Left ventricle myocardium inferior (tissue), 1 donor: ENCODE measurements around the gene BCORL1. TPM values are rescaled to one million over a fixed set of nuclear protein-coding genes. Genes with fewer than 3 reads are reported as not detected.

Experiments used
- DNase-seq: peaks from one replicate; pipeline ENCODE4 v3.0.0-alpha.2; 2020
- H3K27ac ChIP-seq: fragments of 200-600 bp; replicated peaks from 2 replicates; pipeline ENCODE4 v1.8.0; 2021
- H3K27me3 ChIP-seq: fragments of 200-600 bp; 2 replicates; pipeline ENCODE4 v1.8.0; 2021; ENCODE audit warnings: low read depth
- H3K36me3 ChIP-seq: fragments of 200-600 bp; 2 replicates; pipeline ENCODE4 v1.8.0; 2021
- H3K4me1 ChIP-seq: fragments of 200-600 bp; 2 replicates; pipeline ENCODE4 v1.8.0; 2021
- H3K4me3 ChIP-seq: fragments of 200-600 bp; 2 replicates; pipeline ENCODE4 v1.8.0; 2021; ENCODE audit warnings: mild to moderate bottlenecking, moderate library complexity
- H3K9me3 ChIP-seq: fragments of 200-600 bp; replicated peaks from 2 replicates; pipeline ENCODE4 v1.8.0; 2021
- CTCF ChIP-seq: fragments of 200-600 bp; IDR thresholded peaks from 2 replicates; pipeline ENCODE4 v1.8.0; 2021; ENCODE audit warnings: antibody characterized with exemption, mild to moderate bottlenecking, borderline replicate concordance
- intact Hi-C: fragments of 100-400 bp; cut with micrococcal nuclease; formaldehyde crosslinking; loops from one replicate; pipeline ENCODE4 v1.11.0; 2022
- long read RNA-seq: library from polyadenylated mRNA; unstranded; transcript quantifications from one replicate; pipeline ENCODE4 v2.0.0, GENCODE V29; 2021
- total RNA-seq: library from RNA; stranded (reverse); fragmentation: NEBNext Ultra II Directional; extraction: Animal tissue kit (Norgen Biotek cat#: 25700); gene quantifications from one replicate; pipeline ENCODE4 v1.2.1, GENCODE V29; 2021
- donor health status: DM: no; HTN: yes; CAD: no; lungs with severe emphysema.

BCORL1 gene
- 8.2 TPM for total RNA-seq
- long read RNA-seq, full-length matches to known transcripts, result 1 of 4 reads
- long read RNA-seq, partial matches to known transcripts, result 0 of 4 reads
- long read RNA-seq, other reads (novel, unspliced or antisense), result 3 of 4 reads

GRCh38 chrX:129982300-129983251, at the start of gene BCORL1:
Gene BCORL1 (plus strand): TSS chrX:129982635. CDS start chrX:130005232, 22,597 bp downstream.
- intact Hi-C loops, result no loop called here
- TF ChIP-seq CTCF, result no peak
- H3K4me3 ChIP-seq, result no peak within 1 kb of the TSS

GRCh38 chrX:129932821-129933321, 49.6 kb upstream of the BCORL1 start:
- no peak for TF ChIP-seq CTCF
- Histone ChIP-seq H3K27ac (peak overlapping the region; percentile 96), H3K9me3 (no peaks in the 10 kb centered on the region), H3K36me3 (no peaks in the 10 kb centered on the region), H3K27me3 (no peaks in the 10 kb centered on the region), H3K4me1 (no peaks in the 10 kb centered on the region), H3K4me3 (peak overlapping the region; percentile 71)
- intact Hi-C loops, result no loop called here
- DNase-seq, result peak; percentile 24

More at GRCh38 chrX:129982300-129983251, at the start of gene BCORL1:
- DNase-seq, result peak; percentile 90
- Histone ChIP-seq H3K9me3 (no peaks in the 10 kb centered on the region), H3K27ac (peak within 1 kb of the TSS; percentile 82), H3K4me1 (peaks cover 9% of the 10 kb centered on the region), H3K36me3 (no peaks in the 10 kb centered on the region), H3K27me3 (no peaks in the 10 kb centered on the region)

GRCh38 chrX:129933700-129934099, 48.7 kb upstream of the BCORL1 start:
- Histone ChIP-seq H3K4me3 (no peak overlapping the region), H3K9me3 (no peaks in the 10 kb centered on the region), H3K27ac (no peak overlapping the region), H3K4me1 (no peaks in the 10 kb centered on the region), H3K36me3 (no peaks in the 10 kb centered on the region), H3K27me3 (no peaks in the 10 kb centered on the region)
- DNase-seq, result no peak
- no peak for TF ChIP-seq CTCF
- intact Hi-C loops, result no loop called here

GRCh38 chrX:129934461-129934860, 48.0 kb upstream of the BCORL1 start:
- Histone ChIP-seq H3K4me1 (no peaks in the 10 kb centered on the region), H3K27ac (no peak overlapping the region), H3K27me3 (no peaks in the 10 kb centered on the region), H3K9me3 (no peaks in the 10 kb centered on the region), H3K36me3 (no peaks in the 10 kb centered on the region), H3K4me3 (no peak overlapping the region)
- DNase-seq, result no peak
- TF ChIP-seq CTCF, result no peak
- intact Hi-C loops, result no loop called here

GRCh38 chrX:129934952-129935351, 47.5 kb upstream of the BCORL1 start:
- no peaks in the 10 kb centered on the region for H3K4me1 ChIP-seq
- intact Hi-C loops, result no loop called here
- H3K27ac ChIP-seq, result no peak overlapping the region
- H3K27me3 ChIP-seq, result no peaks in the 10 kb centered on the region
- no peaks in the 10 kb centered on the region for H3K9me3 ChIP-seq
- no peak for DNase-seq
- no peaks in the 10 kb centered on the region for H3K36me3 ChIP-seq
- no peak overlapping the region for H3K4me3 ChIP-seq
- TF ChIP-seq CTCF, result no peak
